Right renal pelvis (tissue), 4 donors: ENCODE results near the gene MAML3. TPM values are rescaled to one million over a fixed set of nuclear protein-coding genes. Genes with fewer than 3 reads are reported as not detected.

Experiments used
- DNase-seq, 4 donors: peaks; one replicate each; pipeline ENCODE4 v3.0.0-alpha.2; 2013; ENCODE audit warnings: low read depth in 4 of 4, low spot score in 3 of 4, missing footprints in 1 of 4
- polyA plus RNA-seq, 4 donors: library from polyadenylated mRNA; unstranded; fragments of 120-200 nt; gene quantifications; one replicate each; pipeline ENCODE4 v1.2.1, GENCODE V29; 2013; ENCODE audit not compliant: insufficient read length in 4 of 4

MAML3 gene
- polyA plus RNA-seq, 4 donors: 17.4 to 19.8 (median 17.9) TPM

DNA sequence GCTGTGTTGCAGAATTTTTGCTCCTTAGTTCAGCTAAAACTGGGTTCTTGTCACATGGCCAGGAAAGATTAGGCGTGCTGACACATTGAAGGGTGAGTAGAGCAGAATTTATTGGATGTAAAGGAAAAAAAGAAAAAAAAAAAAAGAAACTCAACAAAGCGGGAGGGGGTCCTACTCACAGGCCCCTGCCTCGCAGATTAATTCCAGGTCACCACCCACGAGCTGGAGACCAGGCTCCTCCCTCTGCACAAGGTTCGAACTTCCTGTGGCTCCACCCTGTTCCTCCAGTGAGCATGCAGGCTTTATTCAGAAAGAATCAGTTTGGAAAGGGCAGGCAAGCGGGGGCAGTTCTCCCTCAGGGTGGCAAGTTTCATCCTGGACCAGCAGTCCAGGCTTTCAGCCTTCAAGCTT is 471.2 kb downstream of the MAML3 start:
- no peak for DNase-seq

DNA sequence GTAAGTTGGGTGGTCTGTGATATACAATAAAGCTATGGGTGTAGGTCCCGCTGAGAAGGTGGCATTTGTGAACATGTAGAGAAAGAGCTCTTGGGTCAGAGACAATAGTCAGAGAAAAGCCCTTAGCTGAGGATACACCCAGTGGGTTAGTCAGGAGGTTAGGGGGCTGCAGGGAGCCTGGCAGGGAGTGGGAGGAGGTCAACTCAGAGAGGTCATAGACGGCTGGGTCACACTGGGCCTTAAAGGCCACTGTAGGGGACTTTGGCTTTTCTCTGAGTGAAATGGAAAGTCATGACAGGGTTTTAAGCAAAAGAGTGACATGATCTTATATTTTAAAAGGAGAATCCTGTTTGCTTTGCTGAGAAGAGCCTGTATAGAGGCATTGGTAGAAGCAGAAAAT is 471.7 kb downstream of the MAML3 start:
- DNase-seq: no peak

DNA sequence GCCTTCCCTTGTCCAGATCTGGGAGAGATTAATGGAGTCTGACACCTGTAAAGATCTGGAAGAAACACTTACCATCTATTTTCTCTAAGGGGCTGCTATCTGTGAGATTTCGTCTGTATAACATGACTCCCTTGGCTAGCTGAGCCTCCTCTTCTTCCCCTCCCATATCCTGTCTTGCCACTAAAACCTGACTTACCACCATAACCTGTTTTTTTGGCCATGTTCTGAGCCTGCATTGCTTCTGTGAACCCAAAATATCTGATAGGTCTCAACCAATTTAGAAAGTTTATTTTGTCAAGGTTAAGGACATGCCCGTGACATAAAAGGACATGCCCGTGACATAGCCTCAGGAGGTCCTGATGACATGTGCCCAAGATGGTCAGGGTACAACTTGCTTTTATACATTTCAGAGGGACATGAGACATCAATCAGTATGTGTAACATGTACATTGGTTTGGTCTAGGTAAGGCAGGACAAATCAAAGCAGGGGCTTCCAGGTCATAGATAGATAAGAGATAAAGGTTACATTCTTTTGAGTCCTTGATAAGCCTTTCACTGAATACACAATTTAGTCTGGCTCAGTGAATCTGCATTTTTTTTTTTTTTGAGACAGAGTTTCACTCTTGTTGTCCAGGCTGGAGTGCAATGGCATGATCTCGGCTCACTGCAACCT is 476.9 kb downstream of the MAML3 start:
- no peak for DNase-seq

DNA sequence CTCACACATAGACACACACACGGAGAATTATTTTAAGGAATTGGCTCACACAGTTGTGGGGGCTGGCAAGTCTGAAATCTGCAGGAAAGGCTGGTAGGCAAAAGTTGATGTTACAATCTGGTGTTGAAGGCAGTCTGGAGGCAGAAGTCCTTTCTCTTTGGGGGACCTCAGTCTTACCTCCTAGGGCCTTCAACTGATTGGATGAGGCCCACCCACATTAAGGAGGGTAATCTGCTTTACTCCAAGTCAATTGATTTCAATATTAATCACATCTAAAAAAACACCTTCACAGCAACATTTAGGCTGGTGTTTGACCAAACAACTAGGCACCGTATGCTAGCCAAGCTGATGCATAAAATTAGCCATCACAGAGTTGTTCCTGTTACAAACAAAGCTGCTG is 477.6 kb downstream of the MAML3 start:
- no peak for DNase-seq

DNA sequence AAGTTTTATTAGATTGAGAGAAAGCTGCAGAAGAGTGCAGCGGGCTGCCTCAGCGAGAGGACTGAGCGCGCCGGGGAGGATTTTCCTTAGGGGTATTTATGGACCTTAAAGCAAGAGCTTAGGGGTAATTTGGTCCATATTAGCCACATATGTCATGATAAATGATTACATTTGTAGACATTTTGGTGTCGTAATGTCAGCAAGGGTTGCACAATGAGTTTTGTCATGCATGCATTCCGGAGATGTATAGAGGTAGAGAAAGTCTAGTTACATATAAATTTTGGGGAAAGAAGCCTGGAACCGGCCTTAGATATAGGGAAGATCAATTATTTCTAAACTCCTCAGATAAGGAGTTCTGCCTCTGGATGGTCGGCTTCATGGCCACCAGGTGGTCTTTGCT is 478.3 kb downstream of the MAML3 start:
- no peak for DNase-seq

DNA sequence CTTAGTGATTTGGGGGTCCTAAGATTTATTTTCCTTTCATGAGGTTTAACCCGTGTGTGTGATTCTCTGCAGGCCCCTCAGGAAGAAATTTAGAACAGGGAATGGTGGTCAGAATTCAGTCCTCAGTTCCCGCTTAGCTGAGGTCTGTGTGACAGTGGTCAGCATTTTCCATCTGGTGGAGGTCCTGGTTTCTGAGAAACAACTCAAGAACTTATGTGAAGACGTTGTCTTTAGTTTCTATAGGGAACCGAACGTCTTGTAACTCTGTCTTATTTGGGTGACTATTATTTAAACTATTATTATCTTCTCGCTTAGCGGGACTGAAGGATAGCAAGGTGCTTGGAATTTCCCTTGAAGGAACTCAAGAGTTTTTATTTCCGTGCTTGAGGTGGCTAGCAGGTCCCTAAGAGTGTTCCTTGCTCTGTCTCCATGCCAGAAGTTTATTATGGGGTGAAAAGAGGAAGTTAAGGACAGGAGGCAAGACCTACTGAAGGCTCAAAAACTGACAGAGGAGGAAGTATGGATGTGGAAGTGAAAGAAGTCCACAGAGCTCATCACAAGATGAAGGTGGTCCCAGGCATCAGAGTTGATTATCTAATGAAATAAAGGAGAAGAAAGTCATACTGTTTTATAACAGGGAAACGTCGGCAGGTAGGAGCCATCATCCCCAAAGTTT is 479.0 kb downstream of the MAML3 start:
- DNase-seq: no peak

DNA sequence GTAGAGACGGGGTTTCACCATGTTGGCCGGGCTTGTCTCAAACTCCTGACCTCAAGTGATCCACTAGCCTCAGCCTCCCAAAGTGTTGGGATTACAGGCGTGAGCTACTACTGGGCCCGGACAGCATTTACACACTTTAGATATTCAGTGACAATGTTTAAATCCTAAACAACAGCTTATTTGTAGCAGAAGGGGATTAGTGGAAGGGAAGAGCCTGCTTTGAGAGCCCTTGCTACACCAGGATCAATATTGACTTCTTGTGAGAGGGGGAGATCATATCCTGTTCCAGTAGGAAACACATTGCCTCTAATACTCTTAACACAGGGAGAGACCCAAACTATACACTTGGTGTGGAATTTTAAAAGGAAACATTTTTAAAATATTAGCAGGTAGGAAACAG is 481.3 kb downstream of the MAML3 start:
- no peak for DNase-seq

DNA sequence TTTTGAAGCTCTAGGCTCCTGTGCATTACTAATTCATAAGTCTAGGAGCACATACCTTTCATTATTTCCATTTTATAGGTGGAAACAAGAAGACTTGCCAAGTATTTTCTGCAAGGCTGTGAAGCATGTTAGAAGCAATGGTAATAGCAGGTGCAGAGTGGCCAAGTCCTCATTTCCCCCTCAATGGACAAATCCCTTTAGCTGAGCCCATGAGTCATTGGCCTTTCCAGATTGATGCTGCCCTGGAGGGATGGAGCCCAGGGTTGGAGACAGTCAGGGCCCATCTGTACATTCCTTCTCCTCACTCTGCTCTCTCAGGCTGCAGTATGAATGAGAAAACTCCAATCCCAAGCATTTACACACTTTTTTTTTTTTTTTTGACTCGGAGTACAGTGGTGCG is 481.8 kb downstream of the MAML3 start:
- DNase-seq: no peak

DNA sequence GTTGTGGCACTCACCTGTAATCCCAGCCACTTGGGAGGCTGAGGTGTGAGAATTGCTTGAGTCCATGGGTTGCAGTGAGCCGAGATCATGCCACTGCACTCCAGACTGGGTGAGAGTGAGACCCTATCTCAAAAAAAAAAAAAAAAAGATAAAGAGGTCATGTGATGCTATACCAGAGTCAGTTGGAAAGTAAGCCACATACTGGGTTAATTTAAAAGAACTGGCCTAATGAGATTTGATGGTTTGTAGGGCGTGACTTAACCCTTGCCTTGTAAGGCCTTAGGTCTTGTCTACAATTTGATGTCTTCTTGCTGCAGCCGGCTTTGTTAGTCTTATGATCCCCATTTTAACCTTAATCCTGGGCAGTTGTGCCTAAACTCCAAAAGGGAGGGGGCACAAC is 483.2 kb downstream of the MAML3 start:
- DNase-seq: no peak

DNA sequence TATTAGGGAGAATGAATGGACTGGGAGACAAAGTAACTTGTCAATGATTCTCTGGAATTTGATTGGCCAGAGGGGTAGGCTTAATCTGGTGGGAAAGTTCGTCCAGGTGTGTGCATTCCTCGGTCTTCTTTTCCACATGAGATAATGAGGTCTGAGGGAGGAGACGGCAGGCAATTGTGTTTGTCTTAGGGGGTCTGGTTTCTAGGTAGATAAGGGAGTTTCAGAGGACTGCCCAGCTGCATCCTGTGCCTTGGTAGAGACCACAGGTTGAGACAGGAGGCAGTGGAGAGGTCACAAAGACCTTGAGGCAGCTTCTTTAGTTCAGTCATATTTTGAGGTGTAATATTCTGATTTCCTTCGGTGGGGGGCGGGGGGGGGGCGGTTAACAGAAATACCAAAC is 484.1 kb downstream of the MAML3 start:
- DNase-seq: no peak

DNA sequence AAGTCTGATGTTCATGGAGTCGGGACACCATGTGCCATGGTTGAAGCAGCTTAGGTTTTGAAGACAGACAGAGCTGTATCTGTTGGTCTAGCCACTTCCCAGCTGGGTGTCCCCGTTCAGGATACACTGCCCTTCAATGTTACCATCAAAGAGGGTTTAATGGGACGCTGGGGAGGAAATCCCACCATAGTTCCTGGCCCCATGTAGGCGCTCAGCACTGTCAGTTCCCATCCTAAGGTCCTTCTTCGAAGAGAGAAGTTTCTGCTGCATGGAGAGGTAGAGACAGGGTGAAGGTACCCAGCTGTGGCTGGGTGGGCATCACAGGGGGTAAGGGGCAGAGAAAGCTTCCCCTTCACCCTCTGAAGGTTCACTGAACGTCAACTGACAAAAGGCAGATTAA is 484.6 kb downstream of the MAML3 start:
- no peak for DNase-seq

DNA sequence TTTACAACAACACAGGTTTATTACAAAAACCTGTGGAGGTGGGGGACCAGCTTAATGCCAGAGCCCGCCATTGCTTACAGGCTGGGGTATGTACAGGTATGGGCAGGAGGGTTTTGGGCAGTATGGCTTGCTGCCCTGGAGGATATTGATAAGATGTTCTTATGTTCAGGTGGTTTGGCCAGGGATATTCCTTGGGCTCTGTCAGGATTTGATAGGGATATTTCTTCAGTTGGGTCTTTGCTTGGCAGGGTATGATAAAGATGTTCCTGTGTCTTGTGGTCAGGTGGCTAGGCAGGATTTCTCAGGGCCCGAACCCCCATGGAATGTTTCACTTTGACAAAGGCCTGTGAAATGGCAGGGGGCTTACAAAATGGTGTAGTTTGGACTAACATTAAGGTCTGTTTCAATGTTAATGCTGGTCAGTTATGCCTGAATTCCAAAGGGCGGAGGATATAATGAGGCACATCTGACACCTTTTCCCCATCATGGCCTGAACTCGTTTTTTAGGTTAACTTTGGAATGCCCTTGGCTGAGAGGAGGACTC is 485.3 kb downstream of the MAML3 start:
- DNase-seq: no peak

DNA sequence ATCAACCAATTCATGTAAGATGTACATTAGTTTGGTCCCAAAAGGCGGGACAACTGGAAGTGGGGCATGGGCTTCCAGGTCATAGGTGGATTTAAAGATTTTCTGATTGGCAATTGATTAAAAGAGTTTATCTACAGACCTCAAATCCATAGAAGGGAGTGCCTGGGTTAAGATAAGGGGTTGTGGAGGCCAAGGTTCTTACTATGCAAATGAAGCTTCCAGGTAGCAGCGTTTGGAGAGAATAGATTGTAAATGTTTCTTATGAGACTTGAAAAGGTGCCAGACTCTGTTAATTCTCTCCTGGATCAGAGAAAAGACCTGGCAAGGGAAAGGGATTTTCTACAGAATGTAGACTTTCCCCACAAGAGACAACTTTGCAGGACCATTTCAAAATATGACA is 485.9 kb downstream of the MAML3 start:
- no peak for DNase-seq

Other genes with a start within 250 kb of the MAML3 start
- gene SCOC, start 219.5 kb upstream of the MAML3 start, polyA plus RNA-seq: 100 to 1,000 TPM; 137 to 173 (median 170) TPM